GM12892 (cell line): Measurements from ENCODE around the gene USP10.

ENCODE experiments used
- POLR2A ChIP-seq: IDR thresholded peaks from 2 replicates; pipeline ENCODE4 v1.6.1; 2011; ENCODE audit warnings: low read depth, low read length, control low read depth
- POLR2AphosphoS5 ChIP-seq: IDR thresholded peaks from 2 replicates; pipeline ENCODE4 v1.6.1; 2011; ENCODE audit warnings: low read depth, low read length, control low read depth
- TAF1 ChIP-seq: IDR thresholded peaks from 2 replicates; pipeline ENCODE4 v1.6.1; 2011; ENCODE audit warnings: low read depth, mild to moderate bottlenecking, control low read depth, low read length, borderline replicate concordance

DNA sequence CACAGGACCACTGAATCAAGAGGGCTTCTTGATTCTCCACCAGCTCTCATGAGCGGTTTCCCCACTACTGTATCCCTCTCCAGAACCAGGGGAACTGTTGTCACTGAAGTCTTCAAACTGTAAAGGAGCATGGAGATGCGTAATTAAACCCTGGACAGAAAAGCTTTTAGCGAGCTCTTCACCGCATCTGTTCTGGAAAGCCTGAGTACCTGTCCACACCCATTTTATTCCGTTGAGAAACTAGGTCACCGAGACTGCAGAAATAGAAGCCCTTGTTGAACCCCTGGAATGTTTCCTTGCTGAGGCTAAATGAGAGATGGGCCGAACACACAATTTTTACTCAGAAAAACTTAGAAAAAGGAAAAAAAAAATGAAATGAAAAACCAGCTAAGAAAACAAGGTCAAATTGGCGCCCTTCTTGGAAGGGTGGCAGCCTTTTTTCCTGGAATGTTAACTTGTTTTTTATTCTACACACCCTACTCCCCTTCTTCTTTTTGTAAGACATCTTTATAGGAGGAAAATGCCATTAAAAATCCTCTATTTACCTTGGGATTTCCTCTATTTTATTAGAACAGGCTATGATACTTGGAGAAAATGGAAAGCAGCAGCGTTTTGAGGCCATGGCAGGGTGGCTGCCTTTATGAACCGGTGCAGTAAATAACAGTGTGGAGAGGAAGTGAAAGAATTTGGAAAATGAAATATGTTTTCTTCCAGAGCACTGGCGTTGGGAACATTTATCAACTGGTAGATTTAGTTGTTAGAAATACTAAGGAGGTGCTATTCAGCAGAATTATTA, 67.4 kb downstream of the USP10 start:
- no peak for TF ChIP-seq TAF1
- TF ChIP-seq POLR2A: no peak
- TF ChIP-seq POLR2AphosphoS5: no peak
